HG03159 (cell line): ENCODE data around the gene SERTM2.
"Not testable (repeated sequence)": the region's sequence is repeated elsewhere in the genome, so short reads cannot be mapped to it uniquely, and the experiment has no call there.

Source experiments
- ATAC-seq: cut with Tn5 transposase; IDR thresholded peaks from one replicate; pipeline ENCODE4 v1.9.1; 2021; ENCODE audit warnings: mild to moderate bottlenecking, moderate library complexity; ENCODE audit not compliant: unreplicated experiment

The SERTM2 gene

GRCh38 chrX:111511477-111511876 lies at the start of gene SERTM2:
Gene SERTM2 (plus strand): TSS chrX:111511645. CDS start chrX:111518858, 7,213 bp downstream.
- peak; percentile 94 for ATAC-seq

GRCh38 chrX:111465669-111466068 lies 45.8 kb upstream of the SERTM2 start:
- no peak for ATAC-seq

- ATAC-seq: no peak
These were observed 43.5 kb upstream of the SERTM2 start for GRCh38 chrX:111467896-111468295.

GRCh38 chrX:111470681-111471403 lies 40.6 kb upstream of the SERTM2 start:
- no peak for ATAC-seq

- no peak for ATAC-seq
These were observed 29.5 kb upstream of the SERTM2 start for GRCh38 chrX:111481896-111482295.

- no peak for ATAC-seq
These were observed 28.3 kb upstream of the SERTM2 start for GRCh38 chrX:111483135-111483534.

GRCh38 chrX:111483881-111484280 lies 27.6 kb upstream of the SERTM2 start:
- ATAC-seq: no peak

- no peak for ATAC-seq
These were observed 20.8 kb upstream of the SERTM2 start for GRCh38 chrX:111490688-111491087.

- ATAC-seq: no peak
These were observed 19.4 kb upstream of the SERTM2 start for GRCh38 chrX:111492085-111492484.

- ATAC-seq: no peak
These were observed 12.8 kb upstream of the SERTM2 start for GRCh38 chrX:111498538-111499103.

- no peak for ATAC-seq
These were observed 7.9 kb upstream of the SERTM2 start for GRCh38 chrX:111503485-111503993.

GRCh38 chrX:111504941-111505340 lies 6.5 kb upstream of the SERTM2 start:
- no peak for ATAC-seq

- ATAC-seq: no peak
These were observed 5.7 kb upstream of the SERTM2 start for GRCh38 chrX:111505783-111506182.

GRCh38 chrX:111506826-111507225 lies 4.6 kb upstream of the SERTM2 start:
- no peak for ATAC-seq

- ATAC-seq: no peak
These were observed 3.5 kb upstream of the SERTM2 start for GRCh38 chrX:111507933-111508332.

- ATAC-seq: no peak
These were observed 3.9 kb downstream of the SERTM2 start for GRCh38 chrX:111515298-111515697.

GRCh38 chrX:111518667-111519066 lies 7.2 kb downstream of the SERTM2 start:
- no peak for ATAC-seq

- ATAC-seq: no peak
These were observed 7.8 kb downstream of the SERTM2 start for GRCh38 chrX:111519215-111519614.

- ATAC-seq: no peak
These were observed 9.1 kb downstream of the SERTM2 start for GRCh38 chrX:111520506-111520905.

GRCh38 chrX:111521169-111521568 lies 9.7 kb downstream of the SERTM2 start:
- no peak for ATAC-seq

- ATAC-seq: no peak
These were observed 31.8 kb downstream of the SERTM2 start for GRCh38 chrX:111543212-111543741.

GRCh38 chrX:111549235-111549634 lies 37.8 kb downstream of the SERTM2 start:
- not testable (repeated sequence) for ATAC-seq
